Eye (tissue), 1 donor: ENCODE measurements around the gene NLGN3.

Source experiments
- DNase-seq: peaks from one replicate; pipeline ENCODE4 v3.0.0-alpha.2; 2015

NLGN3 gene

GRCh38 chrX:71144651-71145050 lies at the start of gene NLGN3:
Gene NLGN3, plus strand, starts transcription at chrX:71144841. Its CDS starts 2,909 bp downstream, at chrX:71147750.
- peak; percentile 64 for DNase-seq

GRCh38 chrX:71095033-71095432 lies 49.6 kb upstream of the NLGN3 start:
- no peak for DNase-seq

GRCh38 chrX:71095555-71095980 lies 49.1 kb upstream of the NLGN3 start, which contains the start of gene FOXO4:
Gene FOXO4, plus strand, starts transcription at chrX:71095851. Its CDS starts 678 bp downstream, at chrX:71096529.
- peak; percentile 93 for DNase-seq

GRCh38 chrX:71095981-71096759 lies 48.5 kb upstream of the NLGN3 start:
- DNase-seq, result peak; percentile 70

- no peak for DNase-seq
These were observed 47.9 kb upstream of the NLGN3 start for GRCh38 chrX:71096760-71097032.

GRCh38 chrX:71098302-71098701 lies 46.3 kb upstream of the NLGN3 start:
- DNase-seq, result peak; percentile 53

- no peak for DNase-seq
These were observed 45.6 kb upstream of the NLGN3 start for GRCh38 chrX:71098951-71099506.

GRCh38 chrX:71099736-71100135 lies 44.9 kb upstream of the NLGN3 start:
- DNase-seq, result no peak

GRCh38 chrX:71100581-71101505 lies 43.8 kb upstream of the NLGN3 start:
- no peak for DNase-seq

GRCh38 chrX:71102292-71102691 lies 42.3 kb upstream of the NLGN3 start:
- no peak for DNase-seq

GRCh38 chrX:71103110-71103983 lies 41.3 kb upstream of the NLGN3 start:
- DNase-seq, result peak; percentile 78

- no peak for DNase-seq
These were observed 39.0 kb upstream of the NLGN3 start for GRCh38 chrX:71105628-71106027.

GRCh38 chrX:71106427-71106826 lies 38.2 kb upstream of the NLGN3 start, which contains the start of gene CXorf65:
Gene CXorf65, minus strand, starts transcription at chrX:71106740. Its CDS starts 184 bp downstream, at chrX:71106556.
- no peak for DNase-seq

- DNase-seq, result no peak
These were observed 37.4 kb upstream of the NLGN3 start for GRCh38 chrX:71107245-71107644.

- DNase-seq, result no peak
These were observed 36.8 kb upstream of the NLGN3 start for GRCh38 chrX:71107762-71108360.

GRCh38 chrX:71109051-71109450 lies 35.6 kb upstream of the NLGN3 start:
- no peak for DNase-seq

GRCh38 chrX:71111141-71111843 lies 33.3 kb upstream of the NLGN3 start, which contains the start of gene IL2RG:
Gene IL2RG, minus strand, starts transcription at chrX:71111577. Its CDS starts 38 bp downstream, at chrX:71111539.
- no peak for DNase-seq

GRCh38 chrX:71111921-71112431 lies 32.7 kb upstream of the NLGN3 start:
- no peak for DNase-seq

GRCh38 chrX:71117358-71117757 lies 27.3 kb upstream of the NLGN3 start:
- no peak for DNase-seq

- peak; percentile 92 for DNase-seq
These were observed 26.3 kb upstream of the NLGN3 start, which contains the start of gene MED12 for GRCh38 chrX:71118032-71118984. Gene MED12, plus strand, starts transcription at chrX:71118596. Its CDS starts 159 bp downstream, at chrX:71118755.
